Testis (tissue), 2 donors: ENCODE data around the gene CAMK2D.

ENCODE experiments used
- CTCF ChIP-seq, 3 experiments: fragments of 450-650 bp in 2 of 3; fragments of 200-600 bp in 1 of 3; sonication (generic) in 1 of 3; IDR thresholded peaks; one replicate each; pipeline ENCODE4 v1.5.1; 2016 to 2019; ENCODE audit warnings: antibody characterized with exemption in 3 of 3, mild to moderate bottlenecking in 2 of 3, moderate library complexity in 1 of 3
- POLR2A ChIP-seq: fragments of 450-650 bp; IDR thresholded peaks from one replicate; pipeline ENCODE4 v1.6.1; 2017; ENCODE audit warnings: antibody characterized with exemption, mild to moderate bottlenecking, moderate library complexity

DNA sequence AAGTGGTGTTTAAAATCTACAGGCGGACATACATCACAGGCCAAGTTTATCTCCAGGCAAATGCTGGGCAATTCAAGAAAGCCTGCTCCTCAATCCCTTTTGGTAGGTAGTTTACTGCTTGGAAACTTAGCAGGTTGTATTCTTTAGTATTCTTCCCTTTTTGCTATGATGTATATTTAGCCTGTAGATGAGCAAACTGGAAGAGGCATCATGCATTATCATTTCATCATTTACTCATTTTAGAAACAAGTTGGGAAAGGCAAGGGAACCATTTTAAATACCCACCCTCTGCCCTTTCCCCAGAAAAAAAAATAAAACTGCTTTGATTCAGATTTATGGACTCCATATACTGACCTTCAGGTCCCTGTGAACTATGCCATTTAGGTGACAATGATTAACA is 213.2 kb downstream of the CAMK2D start:
- TF ChIP-seq CTCF (IDR thresholded peaks at IDR 0.05) (no peak), POLR2A (no peak)
